GM12878 (cell line): Measurements from ENCODE around the gene ULK1.

Source experiments
- CTCF ChIP-seq, 3 experiments: IDR thresholded peaks in 2 of 3; conservative IDR thresholded peaks in 1 of 3; 2 replicates each; pipeline ENCODE4 v1.5.1; 2011; ENCODE audit warnings: low read depth in 3 of 3, low read length in 3 of 3, mild to moderate bottlenecking in 3 of 3, control low read depth in 2 of 3, moderate library complexity in 2 of 3, inconsistent platforms in 1 of 3, mixed read lengths in 1 of 3; ENCODE audit not compliant: control insufficient read depth in 2 of 3, insufficient read depth in 1 of 3; ENCODE audit errors: extremely low read depth in 1 of 3
- FOXK2 ChIP-seq: fragments of 450-650 bp; IDR thresholded peaks from 2 replicates; pipeline ENCODE4 v1.6.1; 2017; ENCODE audit warnings: mild to moderate bottlenecking, moderate library complexity
- HDAC6 ChIP-seq: fragments of 200-600 bp; sonication (generic); IDR thresholded peaks from one replicate; pipeline ENCODE4 v1.8.0; 2017; ENCODE audit warnings: antibody characterized with exemption; ENCODE audit not compliant: unreplicated experiment
- PAX8 ChIP-seq: fragments of 450-650 bp; IDR thresholded peaks from 2 replicates; pipeline ENCODE4 v1.6.1; 2017; ENCODE audit warnings: mild to moderate bottlenecking, moderate library complexity
- POLR2A ChIP-seq: IDR thresholded peaks from 2 replicates; pipeline ENCODE4 v1.6.1; 2011; ENCODE audit warnings: low read depth, mild to moderate bottlenecking, low read length
- RAD21 ChIP-seq: IDR thresholded peaks from 2 replicates; pipeline ENCODE4 v1.6.1; 2011; ENCODE audit warnings: mild to moderate bottlenecking, low read depth, low read length, moderate library complexity; ENCODE audit not compliant: insufficient read depth
- TCF7 ChIP-seq: IDR thresholded peaks from 2 replicates; pipeline ENCODE4 v1.6.1; 2014; ENCODE audit warnings: antibody characterized with exemption, borderline replicate concordance
- YY1 ChIP-seq: IDR thresholded peaks from 2 replicates; pipeline ENCODE4 v1.6.1; 2011; ENCODE audit warnings: low read depth, mild to moderate bottlenecking, low read length

DNA sequence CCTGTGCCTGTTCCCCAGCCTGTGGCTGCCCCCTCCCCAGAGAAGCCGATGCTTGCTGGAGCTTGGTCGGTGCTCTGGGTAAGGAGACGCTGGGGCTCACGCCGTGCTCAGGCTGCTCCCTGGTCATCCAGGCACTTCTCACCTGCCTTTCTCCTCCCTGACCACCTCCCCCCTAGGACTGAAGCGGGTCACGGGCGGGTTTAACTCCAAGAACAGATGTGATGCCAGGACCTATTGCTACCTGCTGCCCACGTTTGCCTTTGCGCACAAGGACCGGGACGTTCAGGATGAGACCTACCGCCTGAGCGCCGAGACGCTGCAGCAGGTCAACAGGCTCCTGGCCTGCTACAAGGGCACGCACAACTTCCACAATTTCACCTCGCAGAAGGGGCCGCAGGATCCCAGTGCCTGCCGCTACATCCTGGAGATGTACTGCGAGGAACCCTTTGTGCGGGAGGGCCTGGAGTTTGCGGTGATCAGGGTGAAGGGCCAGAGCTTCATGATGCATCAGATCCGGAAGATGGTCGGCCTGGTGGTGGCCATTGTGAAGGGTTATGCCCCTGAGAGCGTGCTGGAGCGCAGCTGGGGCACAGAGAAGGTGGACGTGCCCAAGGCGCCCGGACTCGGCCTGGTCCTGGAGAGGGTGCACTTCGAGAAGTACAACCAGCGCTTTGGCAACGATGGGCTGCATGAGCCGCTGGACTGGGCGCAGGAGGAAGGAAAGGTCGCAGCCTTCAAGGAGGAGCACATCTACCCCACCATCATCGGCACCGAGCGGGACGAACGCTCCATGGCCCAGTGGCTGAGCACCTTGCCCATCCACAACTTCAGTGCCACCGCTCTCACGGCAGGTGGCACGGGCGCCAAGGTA is 46.9 kb downstream of the ULK1 start:
- TF ChIP-seq RAD21 = no peak
- no peak for TF ChIP-seq PAX8
- TF ChIP-seq YY1 = no peak
- TF ChIP-seq CTCF (IDR thresholded peaks at IDR 0.05 in 2 of 3, conservative IDR thresholded peaks at IDR 0.05 in 1 of 3; ENCODE audit: control insufficient read depth in 2 of 3, extremely low read depth in 1 of 3, insufficient read depth in 1 of 3, low read depth in 3 of 3, low read length in 3 of 3) = no peak
- TF ChIP-seq TCF7 = no peak
- TF ChIP-seq HDAC6 = no peak
- no peak for TF ChIP-seq FOXK2
- TF ChIP-seq POLR2A = peak; percentile 66
